Eye (tissue), 1 donor: ENCODE measurements around the gene CD248.
A peak's percentile ranks its signal among the peaks of the same experiment; 100 is the strongest.
"Not testable (repeated sequence)": the region's sequence is repeated elsewhere in the genome, so short reads cannot be mapped to it uniquely, and the experiment has no call there.

ENCODE experiments used
- DNase-seq: peaks from one replicate; pipeline ENCODE4 v3.0.0-alpha.2; 2015

CD248 gene

GRCh38 chr11:66311965-66312548, 4.8 kb downstream of the CD248 start:
- DNase-seq, result peak; percentile 96

- no peak for DNase-seq
Observed at GRCh38 chr11:66311470-66311964, 5.3 kb downstream of the CD248 start.

GRCh38 chr11:66310803-66311440, 5.9 kb downstream of the CD248 start:
- DNase-seq, result not testable (repeated sequence)

- no peak for DNase-seq
Observed at GRCh38 chr11:66310324-66310723, 6.5 kb downstream of the CD248 start.

- no peak for DNase-seq
Observed at GRCh38 chr11:66309475-66309874, 7.4 kb downstream of the CD248 start.

- no peak for DNase-seq
Observed at GRCh38 chr11:66302656-66303055, 14.2 kb downstream of the CD248 start.

- DNase-seq, result no peak
Observed at GRCh38 chr11:66299186-66299585, 17.7 kb downstream of the CD248 start.

- no peak for DNase-seq
Observed at GRCh38 chr11:66297610-66298009, 19.2 kb downstream of the CD248 start.

GRCh38 chr11:66294626-66295620, 21.9 kb downstream of the CD248 start:
- DNase-seq, result no peak

- no peak for DNase-seq
Observed at GRCh38 chr11:66293777-66294625, 22.8 kb downstream of the CD248 start.

- DNase-seq, result no peak
Observed at GRCh38 chr11:66293352-66293751, 23.5 kb downstream of the CD248 start.

- no peak for DNase-seq
Observed at GRCh38 chr11:66292543-66293332, 24.1 kb downstream of the CD248 start.

GRCh38 chr11:66291706-66292542, 24.9 kb downstream of the CD248 start, which contains the start of gene TMEM151A:
Gene TMEM151A, plus strand, starts transcription at chr11:66291894. Its CDS starts 120 bp downstream, at chr11:66292014.
- no peak for DNase-seq

- no peak for DNase-seq
Observed at GRCh38 chr11:66291303-66291705, 25.5 kb downstream of the CD248 start.

GRCh38 chr11:66290330-66290621, 26.6 kb downstream of the CD248 start:
- DNase-seq, result no peak

- no peak for DNase-seq
Observed at GRCh38 chr11:66289548-66290329, 27.1 kb downstream of the CD248 start.

- peak; percentile 99 for DNase-seq
Observed at GRCh38 chr11:66288671-66289547, 27.9 kb downstream of the CD248 start, which contains the start of gene YIF1A. Gene YIF1A, minus strand, starts transcription at chr11:66289143. Its CDS starts 158 bp downstream, at chr11:66288985.

- peak; percentile 70 for DNase-seq
Observed at GRCh38 chr11:66287889-66288670, 28.8 kb downstream of the CD248 start.
